Nephron progenitor cell (in vitro differentiated cells): ENCODE data around the gene SIGLEC12.
"Not testable (repeated sequence)": the region's sequence is repeated elsewhere in the genome, so short reads cannot be mapped to it uniquely, and the experiment has no call there.

ENCODE experiments used
- DNase-seq: peaks from one replicate; pipeline ENCODE4 v3.0.0; 2021
- H3K27ac Mint-ChIP-seq: 2 replicates; pipeline ENCODE4 v1.8.0; 2021; ENCODE audit warnings: mild to moderate bottlenecking, moderate library complexity, mixed read lengths
- H3K27me3 Mint-ChIP-seq: 2 replicates; pipeline ENCODE4 v1.8.0; 2021; ENCODE audit warnings: mild to moderate bottlenecking, low read depth, mixed read lengths; ENCODE audit not compliant: poor library complexity
- H3K36me3 Mint-ChIP-seq: 2 replicates; pipeline ENCODE4 v1.8.0; 2021; ENCODE audit warnings: low read depth, mixed read lengths
- H3K4me1 Mint-ChIP-seq: 2 replicates; pipeline ENCODE4 v1.8.0; 2021; ENCODE audit warnings: mixed read lengths
- H3K4me3 Mint-ChIP-seq: 2 replicates; pipeline ENCODE4 v1.8.0; 2021; ENCODE audit warnings: mild to moderate bottlenecking, moderate library complexity, mixed read lengths
- H3K9me3 Mint-ChIP-seq: 2 replicates; pipeline ENCODE4 v1.8.0; 2021; ENCODE audit warnings: mild to moderate bottlenecking, moderate library complexity, mixed read lengths
- CTCF ChIP-seq: fragments of 200-600 bp; sonication (generic); IDR thresholded peaks from 2 replicates; pipeline ENCODE4 v1.5.0; 2021; ENCODE audit warnings: antibody characterized with exemption

The SIGLEC12 gene

GRCh38 chr19:51457351-51458013, 44.1 kb downstream of the SIGLEC12 start:
- Mint-ChIP-seq H3K9me3 (peaks cover 60% of the 10 kb centered on the region), H3K27me3 (peaks cover 9% of the 10 kb centered on the region), H3K27ac (no peak overlapping the region), H3K4me3 (no peak overlapping the region), H3K36me3 (no peaks in the 10 kb centered on the region), H3K4me1 (no peaks in the 10 kb centered on the region)
- TF ChIP-seq CTCF, result no peak
- no peak for DNase-seq

- Mint-ChIP-seq H3K27me3 (peaks cover 12% of the 10 kb centered on the region), H3K36me3 (no peaks in the 10 kb centered on the region), H3K27ac (no peak overlapping the region), H3K9me3 (peaks cover 68% of the 10 kb centered on the region), H3K4me1 (no peaks in the 10 kb centered on the region), H3K4me3 (no peak overlapping the region)
- TF ChIP-seq CTCF, result no peak
- no peak for DNase-seq
Measured at GRCh38 chr19:51456541-51457290, 44.9 kb downstream of the SIGLEC12 start.

GRCh38 chr19:51450730-51451307, 50.8 kb downstream of the SIGLEC12 start:
- Mint-ChIP-seq H3K4me3 (no peak overlapping the region), H3K9me3 (peaks cover 77% of the 10 kb centered on the region), H3K36me3 (no peaks in the 10 kb centered on the region), H3K27me3 (peaks cover 15% of the 10 kb centered on the region), H3K4me1 (no peaks in the 10 kb centered on the region), H3K27ac (no peak overlapping the region)
- TF ChIP-seq CTCF, result no peak
- DNase-seq, result no peak

GRCh38 chr19:51448411-51449016, 53.1 kb downstream of the SIGLEC12 start:
- Mint-ChIP-seq H3K27me3 (peaks cover 10% of the 10 kb centered on the region), H3K4me1 (no peaks in the 10 kb centered on the region), H3K9me3 (peaks cover 63% of the 10 kb centered on the region), H3K27ac (no peak overlapping the region), H3K4me3 (no peak overlapping the region), H3K36me3 (no peaks in the 10 kb centered on the region)
- TF ChIP-seq CTCF, result no peak
- DNase-seq, result no peak

GRCh38 chr19:51448011-51448410, 53.6 kb downstream of the SIGLEC12 start:
- H3K4me3 Mint-ChIP-seq, result no peak overlapping the region
- peaks cover 58% of the 10 kb centered on the region for H3K9me3 Mint-ChIP-seq
- no peak overlapping the region for H3K27ac Mint-ChIP-seq
- H3K36me3 Mint-ChIP-seq, result no peaks in the 10 kb centered on the region
- H3K27me3 Mint-ChIP-seq, result peaks cover 10% of the 10 kb centered on the region
- DNase-seq, result no peak
- H3K4me1 Mint-ChIP-seq, result no peaks in the 10 kb centered on the region
- no peak for TF ChIP-seq CTCF

GRCh38 chr19:51447510-51447909, 54.1 kb downstream of the SIGLEC12 start:
- H3K4me1 Mint-ChIP-seq, H3K27ac Mint-ChIP-seq, H3K4me3 Mint-ChIP-seq, H3K36me3 Mint-ChIP-seq, DNase-seq: not testable (repeated sequence)
- H3K9me3 Mint-ChIP-seq, result peaks cover 56% of the 10 kb centered on the region
- peaks cover 12% of the 10 kb centered on the region for H3K27me3 Mint-ChIP-seq
